Hematopoietic multipotent progenitor cell treated with erythropoietin and hydrocortisone succinate and interleukin-3 and kit ligand, for 6 days (in vitro differentiated cells): Measurements from ENCODE around the gene TBC1D2B.
A peak's percentile ranks its signal among the peaks of the same experiment; 100 is the strongest.

Experiments
- DNase-seq: peaks from one replicate; pipeline ENCODE4 v3.0.0-alpha.2; 2015

TBC1D2B gene

DNA sequence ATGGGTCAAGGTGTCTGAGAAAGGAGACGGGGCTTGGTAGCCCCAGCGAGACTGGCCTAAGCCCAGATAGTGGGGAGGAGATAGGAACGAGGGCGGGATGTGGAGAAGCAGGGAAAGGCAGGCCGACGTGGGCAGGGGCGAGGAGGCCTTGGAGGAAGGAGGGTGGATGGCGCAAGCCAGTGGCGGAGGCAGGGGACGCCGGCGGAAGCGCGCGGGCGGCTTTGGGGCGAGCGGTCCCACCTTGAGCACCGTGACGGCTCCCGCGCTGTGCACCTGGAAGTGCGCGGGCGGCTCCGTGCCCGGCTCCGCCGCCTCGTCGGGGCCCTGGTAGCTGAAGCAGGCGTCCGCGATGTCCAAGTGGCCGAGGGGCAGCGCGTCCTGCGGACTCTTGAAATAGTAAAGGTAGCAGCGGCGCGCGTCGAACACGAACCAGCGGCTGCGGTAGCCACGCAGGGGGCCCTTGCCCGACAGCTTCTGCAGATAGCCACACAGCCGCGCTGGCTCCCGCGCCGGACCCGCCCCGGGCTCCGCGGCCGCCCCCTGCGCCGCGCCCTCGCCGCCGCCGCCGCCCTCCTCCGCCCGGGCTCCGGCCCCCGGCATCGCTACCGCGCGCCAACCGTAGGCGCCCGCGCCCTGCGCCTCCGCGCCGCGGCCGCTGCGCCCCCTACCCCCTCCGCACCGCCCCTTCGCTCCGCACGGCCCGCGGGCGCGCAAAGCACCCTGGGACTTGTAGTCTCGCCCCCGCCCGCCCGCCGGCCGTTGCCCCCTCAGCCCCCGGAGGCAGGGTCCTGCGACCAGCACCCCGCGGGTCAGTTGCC lies at the start of gene TBC1D2B:
Gene TBC1D2B, minus strand, starts transcription at position 659 of the 818 bp plus-strand sequence. Its CDS starts 59 bp downstream, at position 600.
- peak; percentile 75 for DNase-seq

DNA sequence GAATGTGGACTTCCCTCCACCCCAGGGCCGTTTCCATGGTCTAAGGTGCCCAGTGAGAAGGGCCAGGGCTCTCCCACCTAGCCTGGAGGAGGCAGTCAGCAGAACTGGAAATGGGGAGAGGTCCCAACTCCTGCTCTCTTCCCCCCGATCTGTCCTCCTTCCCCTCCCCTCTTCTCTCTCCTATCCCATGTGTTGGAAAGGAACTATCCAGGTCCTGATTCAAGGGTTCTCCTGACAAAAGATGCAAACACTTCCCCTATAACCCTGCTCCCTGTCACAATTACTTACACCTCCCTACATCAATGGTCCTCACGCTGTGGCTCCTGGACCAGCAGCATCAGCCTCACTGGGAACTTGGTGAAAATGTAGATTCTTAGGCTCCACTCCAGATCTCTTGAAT lies 47.8 kb upstream of the TBC1D2B start:
- DNase-seq: no peak

- no peak for DNase-seq
Measured at GRCh38 chr15:78120523-78120922, 43.0 kb upstream of the TBC1D2B start.

GRCh38 chr15:78112551-78112950 lies 35.0 kb upstream of the TBC1D2B start:
- DNase-seq: no peak

GRCh38 chr15:78111788-78112187 lies 34.3 kb upstream of the TBC1D2B start:
- no peak for DNase-seq

DNA sequence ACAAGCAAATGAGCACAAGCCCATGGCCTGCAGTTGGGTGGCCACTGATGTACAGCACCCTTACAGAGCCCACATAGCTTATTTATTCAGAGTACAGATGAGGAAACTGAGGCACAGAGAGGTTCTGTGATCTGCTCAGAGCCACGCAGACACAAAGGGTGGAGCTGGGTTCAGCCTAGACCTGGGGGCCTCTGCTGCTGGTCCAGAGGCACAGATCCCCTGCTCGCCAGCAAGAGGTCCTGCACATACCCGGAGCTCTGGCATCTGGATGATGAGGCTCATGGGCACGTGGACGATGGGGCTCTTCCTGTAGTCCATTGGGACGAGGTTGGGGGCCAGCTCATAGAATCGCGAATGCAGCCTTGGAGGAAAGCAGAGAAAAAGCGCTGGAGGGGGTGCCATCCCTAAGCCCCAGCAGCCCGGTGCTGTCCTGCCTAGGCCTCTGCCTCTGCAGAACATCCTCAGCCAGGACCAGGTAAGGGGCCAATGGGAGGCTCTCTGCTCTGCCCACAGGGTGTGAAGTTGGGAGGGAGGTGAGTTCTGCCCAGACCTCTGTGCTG lies 33.5 kb upstream of the TBC1D2B start:
- no peak for DNase-seq

DNA sequence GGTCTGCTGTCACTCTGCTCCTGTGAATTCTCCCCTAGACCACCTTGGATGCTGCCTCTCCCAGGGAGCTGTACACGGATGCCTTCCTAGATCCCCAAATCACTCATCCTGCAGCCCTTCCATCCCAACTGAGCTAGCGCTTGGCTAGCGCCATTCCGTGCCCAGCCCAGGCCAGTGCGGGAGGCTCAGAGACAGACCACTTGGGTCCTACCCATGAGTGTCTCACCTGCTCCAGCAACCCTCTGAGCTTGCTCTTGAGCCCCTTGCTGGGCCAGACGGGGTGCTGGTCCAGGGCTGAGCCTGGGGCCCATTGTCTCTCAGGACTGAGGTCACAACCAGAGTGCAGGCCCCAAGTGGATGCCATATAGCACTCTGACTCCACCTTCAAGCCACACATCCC lies 32.6 kb upstream of the TBC1D2B start:
- DNase-seq: no peak

GRCh38 chr15:78109156-78109555 lies 31.6 kb upstream of the TBC1D2B start:
- DNase-seq: no peak

- DNase-seq: peak; percentile 95
Measured at GRCh38 chr15:78108300-78109084, 31.0 kb upstream of the TBC1D2B start.

DNA sequence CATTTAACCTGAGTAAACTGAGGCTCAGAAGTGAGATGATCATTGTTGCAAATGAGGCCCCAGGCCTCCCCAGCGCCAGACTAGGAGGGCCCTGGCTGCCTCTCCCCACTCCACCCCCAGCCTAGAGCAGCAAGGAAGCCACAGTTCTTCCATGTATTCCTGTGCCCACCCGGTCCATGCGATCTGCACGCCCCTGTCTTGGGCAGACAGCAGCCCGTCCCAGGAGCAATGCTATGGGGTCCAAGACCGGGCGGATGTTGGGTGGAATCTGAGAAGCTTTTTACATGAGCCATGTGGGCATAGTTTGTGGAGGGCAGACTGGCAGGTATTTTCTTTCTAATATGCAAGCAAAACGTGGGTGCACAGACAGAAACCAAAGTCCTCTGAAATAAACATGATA lies 30.0 kb upstream of the TBC1D2B start:
- no peak for DNase-seq

DNA sequence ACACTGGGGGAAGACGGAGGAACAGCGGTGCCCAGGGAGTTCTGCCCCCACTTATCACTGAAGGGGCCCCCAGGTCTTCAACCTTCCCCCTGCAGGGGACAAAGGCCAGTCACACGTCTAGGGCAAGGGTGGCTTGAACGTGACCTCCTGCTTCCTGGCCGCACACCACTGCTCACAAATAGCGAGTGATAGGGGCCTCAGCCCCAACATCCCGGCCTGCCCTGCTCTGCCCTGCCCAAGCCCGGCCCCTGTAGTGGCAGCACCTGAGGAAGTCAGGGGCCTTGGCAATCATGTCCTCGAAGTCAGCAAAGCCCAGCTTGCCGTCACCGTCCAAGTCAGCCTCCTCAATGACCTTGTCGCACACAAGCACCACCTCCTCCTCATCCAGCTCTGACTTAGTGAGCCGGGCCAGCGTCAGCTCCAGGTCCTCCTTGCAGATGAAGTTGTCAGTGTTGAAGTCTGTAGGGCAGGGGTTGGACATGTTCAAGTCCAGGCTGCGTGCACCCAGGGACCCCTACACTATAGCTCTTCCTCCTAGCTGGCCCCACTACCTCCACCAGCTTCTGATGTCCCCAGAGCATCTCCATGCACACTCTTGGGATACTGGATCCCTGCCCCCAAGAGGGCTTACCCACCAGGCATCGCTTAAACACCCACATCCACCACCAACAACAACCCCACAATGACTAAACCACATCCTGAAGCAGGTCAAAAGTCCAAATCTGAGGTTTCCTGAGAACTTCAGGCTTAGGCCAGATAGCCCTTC lies 28.1 kb upstream of the TBC1D2B start:
- DNase-seq: no peak

GRCh38 chr15:78104566-78105475 lies 27.3 kb upstream of the TBC1D2B start:
- DNase-seq: no peak

DNA sequence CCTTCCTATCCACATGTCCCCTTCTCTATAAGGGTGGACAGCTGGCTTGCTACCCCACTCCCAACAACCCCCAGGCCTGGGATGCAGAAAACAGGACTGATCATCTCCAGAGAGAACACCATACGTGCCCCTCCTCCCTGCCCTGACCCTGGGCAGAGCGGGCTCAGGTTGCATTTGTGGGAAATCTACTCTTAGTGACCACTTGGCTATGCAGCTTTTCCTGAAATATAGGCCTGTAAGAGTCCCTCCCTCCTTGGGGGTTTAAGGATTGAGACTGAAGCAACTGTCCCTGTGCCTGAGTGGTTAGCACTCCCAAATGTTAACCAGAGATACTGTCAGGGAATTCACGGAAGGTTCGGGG lies 26.6 kb upstream of the TBC1D2B start:
- no peak for DNase-seq

DNA sequence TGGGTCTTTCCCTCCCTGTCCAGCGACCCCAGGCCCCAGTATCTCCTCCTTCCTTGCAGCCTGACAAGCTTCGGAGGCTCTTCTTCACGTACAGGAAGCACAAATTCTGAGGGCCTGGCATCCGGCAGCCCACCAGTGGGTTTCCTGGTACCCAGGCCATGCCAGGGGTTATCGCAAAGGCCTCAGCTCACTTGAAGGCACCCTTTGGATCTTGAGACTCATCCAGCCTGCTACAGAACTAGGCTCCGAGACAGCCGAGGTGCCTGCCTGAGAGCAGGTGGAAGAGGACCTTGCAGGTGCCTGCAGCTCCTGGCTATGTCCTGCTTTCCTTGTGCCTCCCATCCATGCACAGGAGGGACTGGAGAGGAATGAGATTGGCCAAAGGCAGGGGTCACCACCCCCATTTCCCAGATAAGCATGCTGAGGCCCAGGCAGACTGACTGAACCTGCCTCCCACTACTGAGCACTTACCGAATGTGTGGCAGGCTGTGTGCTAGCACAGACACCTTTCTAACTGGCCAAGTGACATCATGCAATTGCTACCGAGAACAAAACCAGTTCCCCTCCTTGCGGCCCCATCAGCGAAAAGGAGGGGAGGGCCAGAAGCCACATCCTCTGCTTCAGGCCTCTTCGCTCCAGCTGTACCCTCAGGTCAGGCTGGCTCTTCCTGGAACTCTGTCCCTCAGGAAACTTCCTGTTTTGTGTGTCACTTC lies 26.1 kb upstream of the TBC1D2B start:
- peak; percentile 44 for DNase-seq

DNA sequence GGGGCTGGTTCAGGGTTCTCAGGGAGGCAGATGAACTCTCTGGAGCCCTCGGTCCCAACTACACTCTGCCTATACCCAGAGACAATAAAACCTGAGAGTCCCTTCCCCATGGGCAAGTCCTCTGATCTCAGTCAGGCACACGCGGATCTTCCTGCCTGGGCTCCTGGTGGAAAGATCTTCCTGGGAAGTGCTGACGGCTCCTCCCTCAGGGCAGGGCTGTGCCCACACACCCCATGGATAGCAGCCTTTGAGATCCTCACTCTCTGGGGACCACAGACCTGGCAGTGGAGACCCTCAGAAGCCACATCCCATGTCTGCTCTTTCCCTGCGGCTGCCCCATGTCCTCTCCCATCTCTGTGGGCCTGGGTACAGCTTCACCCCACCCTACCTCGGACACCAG lies 25.2 kb upstream of the TBC1D2B start:
- no peak for DNase-seq

DNA sequence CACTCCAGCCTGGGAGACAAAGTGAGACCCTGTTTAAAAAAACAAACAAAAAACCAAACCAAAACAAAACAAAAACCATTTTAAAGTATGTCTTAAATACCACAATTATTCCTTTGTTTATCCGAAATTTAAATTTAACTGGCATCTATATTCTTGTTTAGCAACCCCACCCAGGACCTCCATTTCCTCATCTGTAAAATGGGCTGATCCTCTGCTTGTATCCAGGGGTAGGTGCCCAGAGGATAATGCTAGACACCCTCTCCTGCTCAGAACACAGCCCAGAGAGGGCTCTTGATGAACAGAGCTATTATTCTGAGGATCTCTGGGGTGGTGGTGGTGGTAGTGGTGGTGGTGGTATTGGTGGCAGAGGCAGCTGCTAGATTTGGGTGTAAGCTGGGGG lies 24.7 kb upstream of the TBC1D2B start:
- no peak for DNase-seq

DNA sequence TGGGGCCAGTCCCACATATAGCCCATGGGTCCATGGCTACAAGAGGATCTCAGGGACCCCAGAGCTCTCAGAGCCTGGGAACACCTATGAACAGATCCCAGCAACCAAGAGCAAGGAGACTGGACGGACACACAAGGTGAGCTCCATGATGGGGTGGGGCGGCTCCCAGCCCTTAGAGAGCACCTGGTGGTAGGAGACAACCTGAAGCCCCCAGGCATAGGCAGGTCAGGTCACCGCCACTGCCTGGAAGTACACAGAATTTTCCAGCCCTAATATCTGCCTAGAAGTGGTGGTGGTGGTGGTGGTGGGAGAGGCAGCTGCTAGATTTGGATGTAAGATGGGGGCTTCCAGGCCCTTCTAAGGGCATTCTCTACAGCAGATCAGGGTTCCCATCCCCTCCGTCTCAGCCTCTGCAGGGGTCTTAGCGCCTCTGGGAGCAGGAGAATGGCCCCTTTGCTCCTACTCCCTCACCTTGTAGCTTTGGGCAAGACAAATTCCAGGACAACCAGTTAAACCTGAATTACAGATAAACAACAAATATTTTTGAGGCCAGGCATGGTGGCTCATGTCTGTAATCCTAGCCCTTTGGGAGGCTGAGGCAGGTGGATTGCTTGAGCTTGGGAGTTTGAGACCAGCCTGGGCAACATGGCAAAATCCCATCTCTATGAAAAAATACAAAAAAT lies 24.1 kb upstream of the TBC1D2B start:
- no peak for DNase-seq

GRCh38 chr15:78100886-78101285 lies 23.4 kb upstream of the TBC1D2B start:
- no peak for DNase-seq

GRCh38 chr15:78098131-78098755 lies 20.7 kb upstream of the TBC1D2B start:
- no peak for DNase-seq

DNA sequence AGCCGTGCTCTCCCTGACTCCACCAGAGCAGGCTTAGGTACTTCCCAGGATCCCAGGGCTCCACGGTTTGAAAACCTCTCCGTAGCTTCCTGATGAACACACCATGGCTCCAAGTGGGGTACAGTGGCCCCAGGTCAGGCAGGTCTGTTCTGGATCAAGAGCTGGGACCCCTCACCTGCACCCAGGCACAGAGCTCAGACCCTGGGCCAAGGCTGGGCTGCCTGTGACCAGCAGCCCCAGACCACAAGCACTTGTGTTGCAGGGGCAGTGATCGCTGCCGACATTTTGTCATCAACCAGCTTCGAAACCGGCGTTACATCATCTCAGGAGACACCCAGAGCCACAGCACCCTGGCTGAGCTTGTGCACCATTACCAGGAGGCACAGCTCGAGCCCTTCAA lies 20.2 kb upstream of the TBC1D2B start:
- DNase-seq: no peak
